ENCODE measurements around the gene CFAP97D1.

CFAP97D1 gene

GRCh38 chr17:43741636-43742035, 38.6 kb upstream of the CFAP97D1 start:
- no peak for TF ChIP-seq FOXP2 (optimal IDR thresholded peaks at IDR 0.05; ENCODE audit: borderline replicate concordance, extremely low read depth, extremely low read length, insufficient read depth)
- TF ChIP-seq TAF1 (IDR thresholded peaks at IDR 0.05; ENCODE audit: borderline replicate concordance, insufficient read depth, low read length) = no peak
- no peak for TF ChIP-seq POLR2AphosphoS5 (IDR thresholded peaks at IDR 0.05; ENCODE audit: low read depth, low read length)
- TF ChIP-seq SIN3A (IDR thresholded peaks at IDR 0.05; ENCODE audit: borderline replicate concordance, insufficient read depth, low read length) = no peak
- TF ChIP-seq, protein P1, sequence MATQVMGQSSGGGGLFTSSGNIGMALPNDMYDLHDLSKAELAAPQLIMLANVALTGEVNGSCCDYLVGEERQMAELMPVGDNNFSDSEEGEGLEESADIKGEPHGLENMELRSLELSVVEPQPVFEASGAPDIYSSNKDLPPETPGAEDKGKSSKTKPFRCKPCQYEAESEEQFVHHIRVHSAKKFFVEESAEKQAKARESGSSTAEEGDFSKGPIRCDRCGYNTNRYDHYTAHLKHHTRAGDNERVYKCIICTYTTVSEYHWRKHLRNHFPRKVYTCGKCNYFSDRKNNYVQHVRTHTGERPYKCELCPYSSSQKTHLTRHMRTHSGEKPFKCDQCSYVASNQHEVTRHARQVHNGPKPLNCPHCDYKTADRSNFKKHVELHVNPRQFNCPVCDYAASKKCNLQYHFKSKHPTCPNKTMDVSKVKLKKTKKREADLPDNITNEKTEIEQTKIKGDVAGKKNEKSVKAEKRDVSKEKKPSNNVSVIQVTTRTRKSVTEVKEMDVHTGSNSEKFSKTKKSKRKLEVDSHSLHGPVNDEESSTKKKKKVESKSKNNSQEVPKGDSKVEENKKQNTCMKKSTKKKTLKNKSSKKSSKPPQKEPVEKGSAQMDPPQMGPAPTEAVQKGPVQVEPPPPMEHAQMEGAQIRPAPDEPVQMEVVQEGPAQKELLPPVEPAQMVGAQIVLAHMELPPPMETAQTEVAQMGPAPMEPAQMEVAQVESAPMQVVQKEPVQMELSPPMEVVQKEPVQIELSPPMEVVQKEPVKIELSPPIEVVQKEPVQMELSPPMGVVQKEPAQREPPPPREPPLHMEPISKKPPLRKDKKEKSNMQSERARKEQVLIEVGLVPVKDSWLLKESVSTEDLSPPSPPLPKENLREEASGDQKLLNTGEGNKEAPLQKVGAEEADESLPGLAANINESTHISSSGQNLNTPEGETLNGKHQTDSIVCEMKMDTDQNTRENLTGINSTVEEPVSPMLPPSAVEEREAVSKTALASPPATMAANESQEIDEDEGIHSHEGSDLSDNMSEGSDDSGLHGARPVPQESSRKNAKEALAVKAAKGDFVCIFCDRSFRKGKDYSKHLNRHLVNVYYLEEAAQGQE (IDR thresholded peaks at IDR 0.05; ENCODE audit: insufficient read depth in 1 of 2, low read depth in 2 of 2, low read length in 2 of 2) = no peak

DNA sequence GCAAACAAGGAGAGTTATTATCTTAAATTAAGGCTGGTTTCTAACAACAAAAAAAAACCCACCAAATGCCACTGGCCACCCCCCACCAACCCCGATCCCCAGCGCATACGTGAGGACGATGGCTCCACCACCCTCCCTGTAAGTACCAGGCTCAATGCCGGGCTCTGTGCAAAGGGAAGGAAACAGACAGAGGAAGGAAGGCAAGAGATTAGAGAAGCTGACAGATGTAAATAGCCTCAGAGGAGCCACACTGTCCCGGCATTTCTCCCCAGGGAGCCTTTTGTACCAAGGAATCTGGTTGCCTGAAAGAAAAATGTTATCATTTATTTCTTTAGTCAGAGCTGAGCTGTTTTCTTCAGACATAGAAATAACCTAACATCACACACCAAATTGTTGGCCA, 34.7 kb upstream of the CFAP97D1 start:
- TF ChIP-seq FOXP2 (optimal IDR thresholded peaks at IDR 0.05; ENCODE audit: borderline replicate concordance, extremely low read depth, extremely low read length, insufficient read depth) = no peak
- TF ChIP-seq, protein P1 (IDR thresholded peaks at IDR 0.05; ENCODE audit: insufficient read depth in 1 of 2, low read depth in 2 of 2, low read length in 2 of 2) = no peak
- TF ChIP-seq SIN3A (IDR thresholded peaks at IDR 0.05; ENCODE audit: borderline replicate concordance, insufficient read depth, low read length) = no peak
- no peak for TF ChIP-seq POLR2AphosphoS5 (IDR thresholded peaks at IDR 0.05; ENCODE audit: low read depth, low read length)
- TF ChIP-seq TAF1 (IDR thresholded peaks at IDR 0.05; ENCODE audit: borderline replicate concordance, insufficient read depth, low read length) = no peak

DNA sequence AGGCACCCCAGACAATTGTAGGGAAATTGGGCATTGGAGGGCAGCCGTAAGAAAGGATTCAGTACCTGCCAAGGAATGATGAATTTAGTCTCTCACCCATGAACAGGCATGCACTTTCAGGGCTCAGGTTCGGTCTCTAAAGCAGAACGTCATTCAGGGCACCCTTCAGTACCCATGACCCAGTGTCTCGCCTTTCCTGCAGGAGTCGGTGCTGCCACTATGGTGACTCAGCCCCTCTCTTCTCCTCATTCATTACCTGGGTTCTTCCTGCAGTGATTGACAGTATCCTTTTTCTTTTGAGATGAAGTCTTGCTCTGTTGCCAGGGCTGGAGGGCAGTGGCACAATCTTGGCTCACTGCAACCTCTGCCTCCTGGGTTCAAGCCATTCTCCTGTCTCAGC, 30.1 kb upstream of the CFAP97D1 start:
- no peak for TF ChIP-seq SIN3A (IDR thresholded peaks at IDR 0.05; ENCODE audit: borderline replicate concordance, insufficient read depth, low read length)
- TF ChIP-seq FOXP2 (optimal IDR thresholded peaks at IDR 0.05; ENCODE audit: borderline replicate concordance, extremely low read depth, extremely low read length, insufficient read depth) = no peak
- TF ChIP-seq TAF1 (IDR thresholded peaks at IDR 0.05; ENCODE audit: borderline replicate concordance, insufficient read depth, low read length) = no peak
- TF ChIP-seq POLR2AphosphoS5 (IDR thresholded peaks at IDR 0.05; ENCODE audit: low read depth, low read length) = no peak
- TF ChIP-seq, protein P1 (IDR thresholded peaks at IDR 0.05; ENCODE audit: insufficient read depth in 1 of 2, low read depth in 2 of 2, low read length in 2 of 2) = no peak

- TF ChIP-seq FOXP2 (optimal IDR thresholded peaks at IDR 0.05; ENCODE audit: borderline replicate concordance, extremely low read depth, extremely low read length, insufficient read depth) = no peak
- TF ChIP-seq, protein P1 (IDR thresholded peaks at IDR 0.05; ENCODE audit: insufficient read depth in 1 of 2, low read depth in 2 of 2, low read length in 2 of 2) = no peak
- no peak for TF ChIP-seq TAF1 (IDR thresholded peaks at IDR 0.05; ENCODE audit: borderline replicate concordance, insufficient read depth, low read length)
- TF ChIP-seq SIN3A (IDR thresholded peaks at IDR 0.05; ENCODE audit: borderline replicate concordance, insufficient read depth, low read length) = no peak
- no peak for TF ChIP-seq POLR2AphosphoS5 (IDR thresholded peaks at IDR 0.05; ENCODE audit: low read depth, low read length)
These were observed 26.6 kb upstream of the CFAP97D1 start for GRCh38 chr17:43753493-43754129.

Measured in PFSK-1 (cell line).